OCI-LY7 (cell line): ENCODE results near the gene ATXN7L2. TPM values are rescaled to one million over a fixed set of nuclear protein-coding genes. Genes with fewer than 3 reads are reported as not detected.
"Not testable (repeated sequence)": the region's sequence is repeated elsewhere in the genome, so short reads cannot be mapped to it uniquely, and the experiment has no call there.

Experiments used
- BruUV-seq: library from RNA; stranded (reverse); fragments of 400-500 nt; replicated peaks from 2 replicates; lab custom pipeline; 2021; lab: Mats Ljungman, UMichigan
- CTCF ChIA-PET: fragments of 300-600 bp; sonication (Branson Sonifier 250); formaldehyde crosslinking; loops from one replicate; lab custom pipeline; 2022; ENCODE audit warnings: antibody characterized with exemption; ENCODE audit not compliant: unreplicated experiment; lab: Charles Lee
- POLR2A ChIA-PET: fragments of 300-600 bp; sonication (Branson Sonifier 250); formaldehyde crosslinking; loops from one replicate; lab custom pipeline; 2022; ENCODE audit warnings: antibody characterized with exemption; lab: Charles Lee
- DNase-seq: peaks from one replicate; pipeline ENCODE4 v3.0.0-alpha.2; 2015; ENCODE audit warnings: low spot score
- H2AFZ ChIP-seq: fragments of 200-600 bp; sonication (generic), shearing (Covaris generic); 2 replicates; pipeline ENCODE4 v1.6.1; 2014; ENCODE audit warnings: mild to moderate bottlenecking, antibody characterized with exemption, low read length, moderate library complexity
- H3K27ac ChIP-seq: fragments of 200-600 bp; sonication (generic); 2 replicates; pipeline ENCODE4 v1.5.1; 2014; ENCODE audit warnings: mixed run types, low read depth, mild to moderate bottlenecking, moderate library complexity, low read length, inconsistent platforms; ENCODE audit not compliant: poor library complexity, severe bottlenecking
- H3K36me3 ChIP-seq: fragments of 200-600 bp; sonication (generic); 2 replicates; pipeline ENCODE4 v1.6.1; 2014; ENCODE audit warnings: mild to moderate bottlenecking, antibody characterized with exemption, low read length, moderate library complexity, mixed read lengths; ENCODE audit not compliant: insufficient read depth
- H3K4me1 ChIP-seq: fragments of 200-600 bp; sonication (generic); 2 replicates; pipeline ENCODE4 v1.5.1; 2014; ENCODE audit warnings: mild to moderate bottlenecking, low read length; ENCODE audit not compliant: insufficient read depth, poor library complexity, severe bottlenecking
- H3K4me2 ChIP-seq: fragments of 200-600 bp; sonication (generic); 2 replicates; pipeline ENCODE4 v1.6.1; 2014; ENCODE audit warnings: mild to moderate bottlenecking, low read length
- H3K4me3 ChIP-seq: fragments of 200-600 bp; sonication (generic); 2 replicates; pipeline ENCODE4 v1.5.1; 2014; ENCODE audit warnings: mild to moderate bottlenecking, low read depth, low read length; ENCODE audit not compliant: poor library complexity, severe bottlenecking
- H3K79me2 ChIP-seq: fragments of 200-600 bp; sonication (generic); 2 replicates; pipeline ENCODE4 v1.6.1; 2016; ENCODE audit warnings: low read depth, mild to moderate bottlenecking, low read length, moderate library complexity, mixed read lengths; ENCODE audit not compliant: insufficient read depth
- H3K9me2 ChIP-seq: fragments of 200-600 bp; sonication (generic); 2 replicates; pipeline ENCODE4 v1.6.1; 2016; ENCODE audit warnings: mild to moderate bottlenecking, low read length, mixed read lengths; ENCODE audit not compliant: insufficient read depth
- H3K9me3 ChIP-seq: fragments of 200-600 bp; sonication (generic); 2 replicates; pipeline ENCODE4 v1.6.1; 2014; ENCODE audit warnings: mild to moderate bottlenecking, mixed run types, low read length, mixed read lengths
- H4K20me1 ChIP-seq: fragments of 200-600 bp; sonication (generic); 2 replicates; pipeline ENCODE4 v1.6.1; 2014; ENCODE audit warnings: mild to moderate bottlenecking, antibody characterized with exemption, low read length, moderate library complexity, mixed read lengths; ENCODE audit not compliant: insufficient read depth
- CTCF ChIP-seq: fragments of 200-600 bp; sonication (generic); conservative IDR thresholded peaks from 2 replicates; pipeline ENCODE4 v1.5.1; 2014; ENCODE audit warnings: mild to moderate bottlenecking, antibody characterized with exemption, low read length, moderate library complexity, mixed read lengths
- EZH2phosphoT487 ChIP-seq: fragments of 200-600 bp; sonication (generic); IDR thresholded peaks from 2 replicates; pipeline ENCODE4 v1.6.1; 2018; ENCODE audit warnings: low read depth, borderline replicate concordance, mild to moderate bottlenecking, mixed run types, antibody characterized with exemption, low read length, moderate library complexity, mixed read lengths
- intact Hi-C: fragments of 100-400 bp; cut with micrococcal nuclease; formaldehyde crosslinking; loops from one replicate; pipeline ENCODE4 v1.10.0; 2022; ENCODE audit not compliant: unreplicated experiment
- total RNA-seq, 2 experiments: library from RNA; depleted of rRNA in 1 of 2; stranded (reverse); fragments of >200 nt in 1 of 2; shearing (Covaris generic) in 1 of 2; gene quantifications; 2 replicates each; pipeline ENCODE4 v1.2.3, GENCODE V29; 2014 to 2022

The ATXN7L2 gene
- total RNA-seq, 2 experiments from 2014 or later = 6.5 to 8.2 TPM

GRCh38 chr1:109468903-109469302 is 14.8 kb upstream of the ATXN7L2 start:
- no peaks in the 10 kb centered on the region for H3K79me2 ChIP-seq
- H3K9me3 ChIP-seq = no peaks in the 10 kb centered on the region
- H3K9me2 ChIP-seq = no peaks in the 10 kb centered on the region
- no peak overlapping the region for H2AFZ ChIP-seq
- no peak overlapping the region for H3K4me3 ChIP-seq
- H4K20me1 ChIP-seq = no peaks in the 10 kb centered on the region
- ChIA-PET CTCF (no interaction called here), POLR2A (interaction anchor here (0.7 to 1.3 kb wide), 2 partner anchors 9 to 71 kb away, joined by 3 to 6 read pairs; no protein-coding TSS in a partner anchor)
- H3K36me3 ChIP-seq = no peaks in the 10 kb centered on the region
- H3K4me2 ChIP-seq = no peak overlapping the region
- intact Hi-C loops = no loop called here
- H3K27ac ChIP-seq = no peak overlapping the region
- no peak for DNase-seq
- BruUV-seq = no TSS peak
- no peaks in the 10 kb centered on the region for H3K4me1 ChIP-seq
- TF ChIP-seq CTCF (no peak), EZH2phosphoT487 (no peak)

DNA sequence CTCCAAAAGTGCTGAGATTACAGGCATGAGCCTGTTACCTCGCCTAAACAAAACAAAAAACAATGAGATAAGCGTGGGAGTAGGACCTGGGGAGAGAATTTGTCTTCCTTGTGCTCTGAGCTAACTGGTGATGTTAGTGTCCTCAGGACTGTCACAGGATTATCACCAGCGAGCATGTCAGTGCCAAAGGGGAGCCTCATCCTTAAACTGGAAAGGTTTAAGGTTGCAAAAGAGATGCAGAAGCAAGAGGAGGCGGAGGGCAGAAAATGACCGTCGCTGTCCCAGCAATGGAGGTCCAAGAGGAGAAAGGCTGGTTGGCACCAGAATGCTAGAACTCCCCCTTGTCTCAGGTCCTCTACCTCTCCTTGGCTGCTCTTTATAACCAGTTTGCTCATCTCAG is 13.5 kb upstream of the ATXN7L2 start:
- H3K9me2 ChIP-seq = no peaks in the 10 kb centered on the region
- POLR2A ChIA-PET = interaction anchor here (0.7 kb wide), 6 partner anchors 43 to 705 kb away, joined by 3 to 8 read pairs (median 6); no protein-coding TSS in a partner anchor
- H3K27ac ChIP-seq = no peak overlapping the region
- no peaks in the 10 kb centered on the region for H4K20me1 ChIP-seq
- CTCF ChIA-PET = no interaction called here
- intact Hi-C loops = no loop called here
- BruUV-seq = no TSS peak
- H3K4me1 ChIP-seq = no peaks in the 10 kb centered on the region
- no peak overlapping the region for H3K4me3 ChIP-seq
- no peaks in the 10 kb centered on the region for H3K9me3 ChIP-seq
- H3K79me2 ChIP-seq = no peaks in the 10 kb centered on the region
- H2AFZ ChIP-seq = no peak overlapping the region
- DNase-seq = no peak
- H3K4me2 ChIP-seq = no peak overlapping the region
- H3K36me3 ChIP-seq = no peaks in the 10 kb centered on the region
- TF ChIP-seq CTCF (no peak), EZH2phosphoT487 (no peak)

GRCh38 chr1:109472779-109473178 is 10.9 kb upstream of the ATXN7L2 start:
- intact Hi-C loops = no loop called here
- Histone ChIP-seq H3K4me1 (no peaks in the 10 kb centered on the region), H3K36me3 (no peaks in the 10 kb centered on the region), H3K4me2 (no peak overlapping the region), H3K79me2 (no peaks in the 10 kb centered on the region), H2AFZ (no peak overlapping the region), H3K27ac (no peak overlapping the region), H4K20me1 (no peaks in the 10 kb centered on the region), H3K4me3 (no peak overlapping the region), H3K9me2 (no peaks in the 10 kb centered on the region), H3K9me3 (no peaks in the 10 kb centered on the region)
- no TSS peak for BruUV-seq
- CTCF ChIA-PET = no interaction called here
- TF ChIP-seq CTCF (no peak), EZH2phosphoT487 (no peak)
- DNase-seq = no peak
- POLR2A ChIA-PET = interaction anchor here (0.6 kb wide), 1 partner anchor 334 kb away, joined by 3 read pairs; no protein-coding TSS in a partner anchor

GRCh38 chr1:109473284-109474057 is 10.2 kb upstream of the ATXN7L2 start:
- CTCF ChIA-PET = not testable (repeated sequence)

More at GRCh38 chr1:109473284-109474057, 10.2 kb upstream of the ATXN7L2 start:
- H3K27ac ChIP-seq, DNase-seq, H3K9me2 ChIP-seq, H3K4me1 ChIP-seq, BruUV-seq, H3K4me2 ChIP-seq, POLR2A ChIA-PET, H3K4me3 ChIP-seq, H3K9me3 ChIP-seq, intact Hi-C loops, H4K20me1 ChIP-seq, H3K79me2 ChIP-seq, H3K36me3 ChIP-seq, H2AFZ ChIP-seq: not testable (repeated sequence)
